ENCODE results near the gene EIF5B. TPM values are rescaled to one million over a fixed set of nuclear protein-coding genes. Genes with fewer than 3 reads are reported as not detected.

Gene EIF5B
- total RNA-seq, 5 donors from 2014 or later (not counting 1 experiment from before 2014, with no cell fraction given), result 32.0 to 44.8 (median 34.2) TPM

Other genes starting within 250 kb of the EIF5B start
- 1 to 10 TPM; 2.1 to 3.1 (median 2.3) TPM for gene C2orf15, start 195.7 kb upstream of the EIF5B start, total RNA-seq
- 10 to 100 TPM; 14.0 to 16.2 (median 15.8) TPM for gene TSGA10, start 182.4 kb upstream of the EIF5B start, total RNA-seq
- gene LIPT1, start 182.4 kb upstream of the EIF5B start, total RNA-seq, result 10 to 100 TPM; 12.4 to 17.6 (median 13.7) TPM
- 10 to 100 TPM; 27.5 to 60.4 (median 56.7) TPM for gene MITD1, start 156.3 kb upstream of the EIF5B start, total RNA-seq
- 10 to 100 TPM; 12.7 to 20.5 (median 17.9) TPM for gene MRPL30, start 156.2 kb upstream of the EIF5B start, total RNA-seq
- not detected for gene LYG2, start 81.7 kb upstream of the EIF5B start, total RNA-seq
- gene LYG1, start 36.2 kb upstream of the EIF5B start, total RNA-seq, result 1 to 10 TPM; 1.7 to 3.3 (median 3.1) TPM
- 10 to 100 TPM; 12.3 to 26.2 (median 23.0) TPM for gene TXNDC9, start 1.1 kb upstream of the EIF5B start, total RNA-seq
- gene REV1, start 152.6 kb downstream of the EIF5B start, total RNA-seq, result 10 to 100 TPM; 48.0 to 59.9 (median 50.3) TPM

Data from T-cell (primary cell).